Measurements from ENCODE around the gene CORIN.

The CORIN gene

DNA sequence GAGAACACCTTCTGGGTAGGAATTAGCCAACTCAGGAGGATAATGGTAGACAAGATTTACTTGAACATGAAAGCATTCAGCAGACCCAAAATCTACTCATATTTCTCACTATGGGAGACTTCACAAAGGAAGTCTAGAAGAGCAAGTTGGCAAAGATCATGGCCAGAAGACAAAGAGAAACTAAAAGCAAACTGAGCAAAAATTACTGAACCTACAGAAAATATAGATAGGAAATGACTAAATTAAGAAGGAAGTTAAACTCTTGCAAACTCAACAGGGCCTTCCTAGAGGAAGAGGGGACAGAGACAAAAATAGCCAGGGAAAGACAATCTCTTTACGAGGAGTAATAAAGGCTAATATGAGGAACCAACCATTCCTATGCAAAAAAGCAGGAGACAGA lies 18.7 kb downstream of the CORIN start:
- Histone ChIP-seq H3K18ac (ENCODE audit: low read length) (no peak overlapping the region), H3K36me3 (ENCODE audit: control insufficient read depth, insufficient read depth, low read length) (no peaks in the 10 kb centered on the region), H3K4me1 (ENCODE audit: control insufficient read depth, low read depth, low read length) (no peaks in the 10 kb centered on the region), H3K56ac (ENCODE audit: low read length) (no peak overlapping the region), H3K27me3 (ENCODE audit: insufficient read depth, low read length, poor library complexity) (no peaks in the 10 kb centered on the region), H3K79me2 (ENCODE audit: control insufficient read depth, insufficient read depth, low read length) (no peaks in the 10 kb centered on the region), H3K4me3 (ENCODE audit: low read length) (no peak overlapping the region), H2AK5ac (ENCODE audit: low read length) (no peak overlapping the region), H2BK120ac (ENCODE audit: low read depth, low read length) (no peak overlapping the region), H3K9ac (ENCODE audit: low read length) (no peak overlapping the region), H3K4ac (ENCODE audit: low read depth, low read length) (no peak overlapping the region), H4K5ac (ENCODE audit: low read length) (no peak overlapping the region), H3K79me1 (ENCODE audit: low read length) (no peaks in the 10 kb centered on the region), H2BK5ac (ENCODE audit: low read length) (no peak overlapping the region), H2BK15ac (replicated peaks; ENCODE audit: low read depth) (no peak overlapping the region), H3K4me2 (ENCODE audit: low read length) (no peak overlapping the region), H3K27ac (ENCODE audit: low read depth, low read length) (no peak overlapping the region), H4K8ac (ENCODE audit: low read depth, low read length) (no peak overlapping the region), H3K23ac (ENCODE audit: low read length) (no peak overlapping the region)
- DNase-seq: no peak
- no CpG with 5 or more reads among the region's 1 CpG for WGBS (ENCODE audit: extremely low coverage, insufficient coverage, low lambda C conversion rate)

DNA sequence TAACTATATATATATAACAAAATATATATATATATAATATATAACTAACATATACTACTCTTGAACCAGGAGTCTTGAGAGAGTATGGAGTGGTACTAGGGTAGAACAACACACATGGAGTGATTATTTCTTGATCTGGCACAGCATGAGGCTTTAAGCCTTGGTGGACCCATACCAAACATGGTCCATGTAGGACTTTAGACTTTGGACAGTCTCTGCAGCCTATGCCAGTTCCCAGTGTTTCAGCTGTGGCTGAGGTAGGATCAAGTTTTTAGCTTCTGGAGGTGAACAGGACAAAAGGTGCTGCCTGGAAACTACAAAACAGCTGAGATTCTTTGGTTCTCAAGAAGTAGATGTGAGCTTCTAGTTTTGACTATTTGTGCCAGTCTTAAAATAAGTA lies 20.6 kb downstream of the CORIN start:
- H3K4me1 ChIP-seq (ENCODE audit: control insufficient read depth, low read depth, low read length): no peaks in the 10 kb centered on the region
- no peaks in the 10 kb centered on the region for H3K27me3 ChIP-seq (ENCODE audit: insufficient read depth, low read length, poor library complexity)
- no peak overlapping the region for H2BK5ac ChIP-seq (ENCODE audit: low read length)
- H3K4me2 ChIP-seq (ENCODE audit: low read length): no peak overlapping the region
- no peak overlapping the region for H3K9ac ChIP-seq (ENCODE audit: low read length)
- H3K79me1 ChIP-seq (ENCODE audit: low read length): no peaks in the 10 kb centered on the region
- H3K23ac ChIP-seq (ENCODE audit: low read length): no peak overlapping the region
- no peak overlapping the region for H4K8ac ChIP-seq (ENCODE audit: low read depth, low read length)
- H4K5ac ChIP-seq (ENCODE audit: low read length): no peak overlapping the region
- no peak overlapping the region for H3K4me3 ChIP-seq (ENCODE audit: low read length)
- H2BK15ac ChIP-seq (replicated peaks; ENCODE audit: low read depth): no peak overlapping the region
- no peak overlapping the region for H2AK5ac ChIP-seq (ENCODE audit: low read length)
- H3K4ac ChIP-seq (ENCODE audit: low read depth, low read length): no peak overlapping the region
- H3K56ac ChIP-seq (ENCODE audit: low read length): no peak overlapping the region
- DNase-seq: no peak
- no peaks in the 10 kb centered on the region for H3K36me3 ChIP-seq (ENCODE audit: control insufficient read depth, insufficient read depth, low read length)
- H2BK120ac ChIP-seq (ENCODE audit: low read depth, low read length): no peak overlapping the region
- H3K79me2 ChIP-seq (ENCODE audit: control insufficient read depth, insufficient read depth, low read length): no peaks in the 10 kb centered on the region
- H3K27ac ChIP-seq (ENCODE audit: low read depth, low read length): no peak overlapping the region
- no peak overlapping the region for H3K18ac ChIP-seq (ENCODE audit: low read length)

DNA sequence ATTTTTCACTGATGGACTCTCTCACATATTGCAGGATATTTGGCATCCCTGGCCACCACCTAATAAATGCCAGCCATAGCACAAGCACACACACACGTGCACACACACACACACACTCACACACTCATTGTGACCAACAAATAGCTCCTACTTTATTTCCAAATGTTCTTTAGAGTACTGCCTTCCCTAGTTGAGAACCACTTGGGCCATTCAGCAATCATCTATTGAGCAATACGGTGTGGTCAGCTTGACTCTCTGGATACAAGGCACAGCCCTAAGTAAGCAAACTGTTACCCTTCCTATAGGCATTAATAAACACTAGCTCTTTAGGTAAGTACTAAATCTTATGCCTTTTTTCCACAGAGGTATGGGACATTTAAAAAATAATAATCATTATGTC lies 21.1 kb downstream of the CORIN start:
- H3K9ac ChIP-seq (ENCODE audit: low read length): no peak overlapping the region
- H3K56ac ChIP-seq (ENCODE audit: low read length): no peak overlapping the region
- H3K23ac ChIP-seq (ENCODE audit: low read length): no peak overlapping the region
- no peaks in the 10 kb centered on the region for H3K36me3 ChIP-seq (ENCODE audit: control insufficient read depth, insufficient read depth, low read length)
- no peaks in the 10 kb centered on the region for H3K4me1 ChIP-seq (ENCODE audit: control insufficient read depth, low read depth, low read length)
- no peak overlapping the region for H3K4ac ChIP-seq (ENCODE audit: low read depth, low read length)
- H3K27me3 ChIP-seq (ENCODE audit: insufficient read depth, low read length, poor library complexity): no peaks in the 10 kb centered on the region
- H4K5ac ChIP-seq (ENCODE audit: low read length): no peak overlapping the region
- no peak overlapping the region for H2AK5ac ChIP-seq (ENCODE audit: low read length)
- DNase-seq: no peak
- no peak overlapping the region for H2BK5ac ChIP-seq (ENCODE audit: low read length)
- no CpG with 5 or more reads among the region's 2 CpGs for WGBS (ENCODE audit: extremely low coverage, insufficient coverage, low lambda C conversion rate)
- no peak overlapping the region for H3K18ac ChIP-seq (ENCODE audit: low read length)
- no peaks in the 10 kb centered on the region for H3K79me1 ChIP-seq (ENCODE audit: low read length)
- no peak overlapping the region for H3K27ac ChIP-seq (ENCODE audit: low read depth, low read length)
- no peak overlapping the region for H3K4me2 ChIP-seq (ENCODE audit: low read length)
- no peak overlapping the region for H2BK120ac ChIP-seq (ENCODE audit: low read depth, low read length)
- H2BK15ac ChIP-seq (replicated peaks; ENCODE audit: low read depth): no peak overlapping the region
- no peaks in the 10 kb centered on the region for H3K79me2 ChIP-seq (ENCODE audit: control insufficient read depth, insufficient read depth, low read length)
- no peak overlapping the region for H4K8ac ChIP-seq (ENCODE audit: low read depth, low read length)
- no peak overlapping the region for H3K4me3 ChIP-seq (ENCODE audit: low read length)

DNA sequence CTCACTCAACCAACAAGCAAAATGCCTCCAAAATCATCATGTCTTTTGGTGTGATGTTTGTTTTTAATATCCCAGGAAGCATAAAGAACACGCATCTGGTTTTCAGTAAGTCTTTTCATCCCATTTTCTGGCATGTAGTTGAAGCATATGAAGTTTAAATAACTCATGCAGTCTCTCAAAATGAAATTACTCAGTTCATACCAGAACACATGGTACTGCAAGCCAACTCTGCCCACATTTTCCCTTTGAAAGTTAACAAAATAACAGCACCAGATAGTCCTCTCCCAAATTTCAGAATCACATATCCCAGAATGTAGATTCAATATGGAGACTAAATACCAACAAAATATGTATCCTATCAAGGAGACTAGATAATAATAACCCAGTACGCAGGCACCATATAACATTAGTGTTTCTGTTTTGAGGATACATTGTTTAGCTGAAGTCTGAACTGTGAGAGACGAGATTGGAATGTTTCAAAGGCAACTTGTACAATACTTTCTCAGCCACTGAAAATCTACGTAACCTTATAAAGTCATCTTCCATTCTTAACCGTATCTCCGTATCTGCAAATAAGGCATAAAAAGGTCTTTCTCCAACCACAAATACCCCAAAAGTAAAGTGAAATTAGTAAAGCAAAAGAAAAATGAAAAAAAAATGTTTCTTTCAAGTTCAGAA lies 23.1 kb downstream of the CORIN start:
- DNase-seq: no peak
- H3K23ac ChIP-seq (ENCODE audit: low read length): no peak overlapping the region

DNA sequence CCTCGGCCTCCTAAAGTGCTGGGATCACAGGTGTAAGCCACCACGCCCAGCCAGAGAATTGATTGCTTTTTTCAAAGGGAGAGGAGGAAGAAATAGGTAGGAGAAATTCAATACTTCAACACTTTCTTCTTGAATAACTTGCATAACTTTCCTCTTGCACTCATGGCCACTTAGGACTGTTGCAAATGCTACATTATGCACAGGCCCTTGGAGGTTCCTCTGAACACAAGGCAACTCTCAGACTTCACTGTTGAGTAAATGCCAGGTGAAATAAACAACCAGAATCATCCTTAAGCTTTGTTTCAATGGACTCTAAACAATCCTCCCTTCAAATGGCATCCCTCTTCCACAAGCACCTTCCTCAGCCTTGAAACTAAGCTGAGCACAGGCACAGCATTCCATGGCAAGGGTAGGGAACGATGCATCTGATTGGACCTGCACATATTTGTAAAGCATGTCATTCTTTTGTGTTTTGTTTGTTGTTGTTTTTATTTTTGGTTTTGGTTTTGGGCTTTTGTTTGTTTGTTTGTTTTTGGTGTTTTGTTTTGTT lies 28.1 kb downstream of the CORIN start:
- WGBS (ENCODE audit: extremely low coverage, insufficient coverage, low lambda C conversion rate): no CpG with 5 or more reads among the region's 3 CpGs
- Histone ChIP-seq H2BK120ac (ENCODE audit: low read depth, low read length) (no peak overlapping the region), H3K23ac (ENCODE audit: low read length) (no peak overlapping the region), H4K5ac (ENCODE audit: low read length) (no peak overlapping the region), H2BK5ac (ENCODE audit: low read length) (no peak overlapping the region), H3K18ac (ENCODE audit: low read length) (no peak overlapping the region), H3K36me3 (ENCODE audit: control insufficient read depth, insufficient read depth, low read length) (no peaks in the 10 kb centered on the region), H3K4me3 (ENCODE audit: low read length) (no peak overlapping the region), H3K4me2 (ENCODE audit: low read length) (no peak overlapping the region), H2BK15ac (replicated peaks; ENCODE audit: low read depth) (no peak overlapping the region), H3K4ac (ENCODE audit: low read depth, low read length) (no peak overlapping the region), H3K79me1 (ENCODE audit: low read length) (no peaks in the 10 kb centered on the region), H2AK5ac (ENCODE audit: low read length) (no peak overlapping the region), H4K8ac (ENCODE audit: low read depth, low read length) (no peak overlapping the region), H3K27me3 (ENCODE audit: insufficient read depth, low read length, poor library complexity) (no peaks in the 10 kb centered on the region), H3K56ac (ENCODE audit: low read length) (no peak overlapping the region), H3K9ac (ENCODE audit: low read length) (no peak overlapping the region), H3K4me1 (ENCODE audit: control insufficient read depth, low read depth, low read length) (peaks cover 4% of the 10 kb centered on the region), H3K27ac (ENCODE audit: low read depth, low read length) (no peak overlapping the region), H3K79me2 (ENCODE audit: control insufficient read depth, insufficient read depth, low read length) (no peaks in the 10 kb centered on the region)
- DNase-seq: no peak

More for the DNA sequence above, 23.1 kb downstream of the CORIN start:
- H2BK15ac ChIP-seq (replicated peaks; ENCODE audit: low read depth): no peak overlapping the region
- no peaks in the 10 kb centered on the region for H3K36me3 ChIP-seq (ENCODE audit: control insufficient read depth, insufficient read depth, low read length)
- no peak overlapping the region for H4K5ac ChIP-seq (ENCODE audit: low read length)
- no peak overlapping the region for H2BK5ac ChIP-seq (ENCODE audit: low read length)
- no CpG with 5 or more reads among the region's 6 CpGs for WGBS (ENCODE audit: extremely low coverage, insufficient coverage, low lambda C conversion rate)
- no peak overlapping the region for H2AK5ac ChIP-seq (ENCODE audit: low read length)
- no peak overlapping the region for H3K9ac ChIP-seq (ENCODE audit: low read length)
- H2BK120ac ChIP-seq (ENCODE audit: low read depth, low read length): no peak overlapping the region
- H3K56ac ChIP-seq (ENCODE audit: low read length): no peak overlapping the region
- H3K79me1 ChIP-seq (ENCODE audit: low read length): no peaks in the 10 kb centered on the region
- H4K8ac ChIP-seq (ENCODE audit: low read depth, low read length): no peak overlapping the region
- H3K4me1 ChIP-seq (ENCODE audit: control insufficient read depth, low read depth, low read length): peaks cover 4% of the 10 kb centered on the region
- H3K4me2 ChIP-seq (ENCODE audit: low read length): no peak overlapping the region
- H3K27ac ChIP-seq (ENCODE audit: low read depth, low read length): no peak overlapping the region
- H3K79me2 ChIP-seq (ENCODE audit: control insufficient read depth, insufficient read depth, low read length): no peaks in the 10 kb centered on the region
- H3K27me3 ChIP-seq (ENCODE audit: insufficient read depth, low read length, poor library complexity): no peaks in the 10 kb centered on the region
- no peak overlapping the region for H3K18ac ChIP-seq (ENCODE audit: low read length)
- H3K4ac ChIP-seq (ENCODE audit: low read depth, low read length): no peak overlapping the region
- H3K4me3 ChIP-seq (ENCODE audit: low read length): no peak overlapping the region

DNA sequence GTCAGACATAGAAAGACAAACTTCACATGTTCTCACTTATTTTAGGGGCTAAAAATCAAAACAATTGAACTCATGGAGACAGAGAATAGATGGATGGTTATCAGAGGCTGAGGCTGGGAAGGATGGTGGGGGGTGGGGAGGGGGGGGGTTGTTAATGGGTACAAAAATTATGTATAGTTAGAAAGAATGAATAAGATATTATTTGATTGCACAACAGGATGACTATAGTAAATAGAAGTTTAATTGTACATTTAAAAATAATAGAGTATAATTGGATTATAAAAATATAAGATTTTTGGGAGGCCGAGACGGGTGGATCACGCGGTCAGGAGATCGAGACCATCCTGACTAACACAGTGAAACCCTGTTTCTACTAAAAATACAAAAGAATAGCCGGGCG lies 33.3 kb downstream of the CORIN start:
- WGBS (ENCODE audit: extremely low coverage, insufficient coverage, low lambda C conversion rate): 100% methylated on average over 4 of the region's 7 CpGs
- H2BK120ac ChIP-seq (ENCODE audit: low read depth, low read length): no peak overlapping the region
- H3K27me3 ChIP-seq (ENCODE audit: insufficient read depth, low read length, poor library complexity): no peaks in the 10 kb centered on the region
- H4K8ac ChIP-seq (ENCODE audit: low read depth, low read length): no peak overlapping the region
- no peaks in the 10 kb centered on the region for H3K4me1 ChIP-seq (ENCODE audit: control insufficient read depth, low read depth, low read length)
- DNase-seq: no peak
- H2AK5ac ChIP-seq (ENCODE audit: low read length): no peak overlapping the region
- H3K36me3 ChIP-seq (ENCODE audit: control insufficient read depth, insufficient read depth, low read length): no peaks in the 10 kb centered on the region
- H3K4me3 ChIP-seq (ENCODE audit: low read length): no peak overlapping the region
- H3K4me2 ChIP-seq (ENCODE audit: low read length): no peak overlapping the region
- no peak overlapping the region for H3K27ac ChIP-seq (ENCODE audit: low read depth, low read length)
- no peak overlapping the region for H3K23ac ChIP-seq (ENCODE audit: low read length)
- H3K79me2 ChIP-seq (ENCODE audit: control insufficient read depth, insufficient read depth, low read length): no peaks in the 10 kb centered on the region
- H2BK15ac ChIP-seq (replicated peaks; ENCODE audit: low read depth): no peak overlapping the region
- H3K9ac ChIP-seq (ENCODE audit: low read length): no peak overlapping the region
- H4K5ac ChIP-seq (ENCODE audit: low read length): no peak overlapping the region
- no peak overlapping the region for H3K56ac ChIP-seq (ENCODE audit: low read length)
- H3K79me1 ChIP-seq (ENCODE audit: low read length): no peaks in the 10 kb centered on the region
- no peak overlapping the region for H2BK5ac ChIP-seq (ENCODE audit: low read length)
- no peak overlapping the region for H3K4ac ChIP-seq (ENCODE audit: low read depth, low read length)
- H3K18ac ChIP-seq (ENCODE audit: low read length): no peak overlapping the region
